Activated CD8-positive, alpha-beta memory T cell treated with anti-CD3 and anti-CD28 coated beads, Interleukin-2, amount 10 ng/mL, durations not matched to agents 7 days and 5 days (primary cell): Measurements from ENCODE around the gene CYP46A1. TPM values are rescaled to one million over a fixed set of nuclear protein-coding genes. Genes with fewer than 3 reads are reported as not detected.

Experiments
- ATAC-seq: fragments of 150-1000 bp; cut with Tn5 transposase; one replicate; pipeline ENCODE4 v1.10.0; 2021; ENCODE audit warnings: moderate library complexity
- CTCF ChIA-PET: fragments of 350-600 bp; sonication (Branson Sonifier 250); formaldehyde crosslinking; loops from one replicate; lab custom pipeline; 2021; ENCODE audit warnings: antibody characterized with exemption; lab: Charles Lee
- DNase-seq: peaks from one replicate; pipeline ENCODE4 v3.0.0-alpha.2; 2020
- H3K27ac Mint-ChIP-seq: one replicate; pipeline ENCODE4 v1.8.0; 2021; ENCODE audit warnings: mild to moderate bottlenecking, mixed read lengths
- H3K27me3 Mint-ChIP-seq: one replicate; pipeline ENCODE4 v1.8.0; 2021; ENCODE audit warnings: mixed read lengths
- H3K36me3 Mint-ChIP-seq: one replicate; pipeline ENCODE4 v1.8.0; 2021; ENCODE audit warnings: mild to moderate bottlenecking, mixed read lengths
- H3K4me1 Mint-ChIP-seq: one replicate; pipeline ENCODE4 v1.8.0; 2021; ENCODE audit warnings: mixed read lengths
- H3K4me3 Mint-ChIP-seq: one replicate; pipeline ENCODE4 v1.8.0; 2021; ENCODE audit warnings: mild to moderate bottlenecking, moderate library complexity, mixed read lengths
- H3K9me3 Mint-ChIP-seq: one replicate; pipeline ENCODE4 v1.8.0; 2022; ENCODE audit warnings: low read depth, mixed read lengths
- total RNA-seq, 2 experiments: library from RNA; stranded (reverse); gene quantifications; one replicate each; pipeline ENCODE4 v1.2.3, GENCODE V29; 2021

Gene CYP46A1
- total RNA-seq, 2 experiments from 2014 or later: 0.15 TPM; not detected in 1

GRCh38 chr14:99729991-99730875 is 46.1 kb downstream of the CYP46A1 start:
- CTCF ChIA-PET: interaction anchor here (0.7 to 4.1 kb wide), 26 partner anchors 9 to 175 kb away, joined by 3 to 39 read pairs (median 4); no protein-coding TSS in a partner anchor
- ATAC-seq (peak; percentile 85), DNase-seq (peak; percentile 74)
- Mint-ChIP-seq H3K4me3 (no peak overlapping the region), H3K27me3 (peaks cover 20% of the 10 kb centered on the region), H3K4me1 (no peaks in the 10 kb centered on the region), H3K36me3 (no peaks in the 10 kb centered on the region), H3K9me3 (no peaks in the 10 kb centered on the region), H3K27ac (no peak overlapping the region)

DNA sequence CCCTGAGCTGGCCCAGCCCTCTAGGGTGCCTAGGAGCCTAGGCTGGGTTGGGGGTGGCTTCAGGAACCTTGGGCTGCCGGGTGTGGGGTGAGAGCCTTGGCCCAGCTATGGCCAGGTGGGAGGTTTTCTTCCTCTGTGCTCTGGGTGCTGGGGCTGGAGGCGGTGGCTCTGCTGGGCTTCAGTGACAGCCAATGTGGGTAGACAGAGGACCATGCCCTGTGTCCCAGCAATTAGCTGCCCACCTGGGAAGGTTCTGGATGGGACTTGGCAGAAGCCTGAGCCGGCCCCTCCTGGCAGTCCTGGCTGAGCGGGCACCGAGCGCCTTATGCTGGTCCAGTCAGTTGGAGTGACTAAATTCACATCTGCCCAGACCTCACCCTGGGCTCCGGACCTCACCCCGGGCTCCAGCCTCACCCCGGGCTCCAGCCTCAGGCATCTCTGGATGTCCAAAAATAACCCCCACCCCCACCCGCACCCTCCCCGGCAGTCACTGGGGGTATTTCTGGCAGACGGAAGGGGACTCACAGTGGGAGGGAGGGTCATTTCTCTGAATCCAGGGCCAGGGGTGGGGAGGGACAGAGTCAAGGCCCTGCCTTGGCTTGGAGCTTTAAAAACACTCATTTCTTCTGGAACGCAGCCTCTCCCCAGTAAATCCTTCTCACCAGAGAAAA is 46.9 kb downstream of the CYP46A1 start:
- Mint-ChIP-seq H3K27ac (no peak overlapping the region), H3K27me3 (peaks cover 20% of the 10 kb centered on the region), H3K4me3 (no peak overlapping the region), H3K9me3 (no peaks in the 10 kb centered on the region), H3K36me3 (no peaks in the 10 kb centered on the region), H3K4me1 (no peaks in the 10 kb centered on the region)
- no peak for ATAC-seq
- CTCF ChIA-PET: interaction anchor here (0.7 to 4.1 kb wide), 16 partner anchors 8 to 169 kb away, joined by 3 to 39 read pairs (median 4); no protein-coding TSS in a partner anchor
- DNase-seq: no peak

- Mint-ChIP-seq H3K9me3 (no peaks in the 10 kb centered on the region), H3K27ac (no peak overlapping the region), H3K4me3 (no peak overlapping the region), H3K27me3 (peaks cover 20% of the 10 kb centered on the region), H3K36me3 (no peaks in the 10 kb centered on the region), H3K4me1 (no peaks in the 10 kb centered on the region)
- DNase-seq (no peak), ATAC-seq (no peak)
- CTCF ChIA-PET: interaction anchor here (1.3 to 4.1 kb wide), 4 partner anchors 58 to 160 kb away, joined by 3 to 39 read pairs (median 4); no protein-coding TSS in a partner anchor
Observed at GRCh38 chr14:99731547-99732435, 47.7 kb downstream of the CYP46A1 start.

DNA sequence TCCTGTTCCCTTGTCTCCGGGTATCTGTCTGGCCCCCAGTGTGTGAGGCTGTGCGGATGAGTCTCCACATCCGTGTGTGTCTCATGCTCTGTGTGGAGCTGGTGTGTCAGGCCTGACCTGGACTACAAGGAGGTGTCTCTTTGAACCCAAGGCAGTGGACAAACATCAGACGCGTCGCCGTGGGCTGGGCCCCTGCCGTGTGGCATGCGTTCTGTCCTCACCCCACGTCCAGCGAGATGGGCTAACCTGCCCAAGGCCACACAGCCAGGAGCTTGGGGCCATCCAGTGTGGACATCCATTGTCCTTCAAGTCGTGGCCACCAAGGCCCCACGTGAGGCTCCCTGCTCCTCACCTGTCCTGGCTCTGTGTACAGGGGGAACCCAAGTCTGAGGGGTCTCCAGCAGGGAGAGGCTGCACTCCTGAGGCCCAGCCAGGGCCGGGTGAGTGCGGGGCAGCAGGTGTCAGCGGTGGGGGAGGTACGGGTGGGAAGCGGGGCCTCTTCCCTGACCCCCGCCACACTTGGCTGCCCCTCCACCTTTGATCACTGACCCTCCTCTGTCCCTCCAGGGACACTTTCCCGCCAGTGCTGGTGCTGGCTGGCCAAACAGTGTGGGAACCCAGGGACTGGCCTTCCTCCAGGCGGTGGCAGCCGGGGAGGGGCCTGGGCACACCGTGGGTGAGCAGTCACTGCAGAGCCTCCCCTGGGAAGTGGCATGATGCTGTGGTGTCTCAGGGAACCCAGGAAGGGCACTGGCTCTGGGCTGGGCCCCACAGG is 48.5 kb downstream of the CYP46A1 start:
- Mint-ChIP-seq H3K27me3 (peaks cover 23% of the 10 kb centered on the region), H3K4me1 (no peaks in the 10 kb centered on the region)

DNA sequence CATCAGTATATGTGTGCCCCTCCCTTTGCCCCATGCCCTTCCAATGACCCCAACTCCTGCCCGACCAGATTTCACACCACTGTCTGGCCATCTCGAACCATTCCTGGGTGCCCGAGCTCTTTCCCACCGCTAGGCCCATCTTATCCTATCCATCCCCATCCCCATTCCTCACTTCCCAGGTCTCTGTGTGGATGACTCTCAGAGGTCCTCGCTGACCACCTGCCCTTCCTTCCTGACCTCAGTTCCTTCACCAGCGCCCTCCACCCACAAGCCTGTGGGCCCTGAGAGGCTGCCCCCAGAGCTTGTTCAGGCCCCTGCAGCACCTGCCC is 49.1 kb downstream of the CYP46A1 start:
- CTCF ChIA-PET: interaction anchor here (4.1 kb wide), 1 partner anchor 153 kb away, joined by 39 read pairs; no protein-coding TSS in a partner anchor
- Mint-ChIP-seq H3K9me3 (no peaks in the 10 kb centered on the region), H3K27me3 (peaks cover 23% of the 10 kb centered on the region), H3K4me3 (no peak overlapping the region), H3K4me1 (no peaks in the 10 kb centered on the region), H3K36me3 (no peaks in the 10 kb centered on the region), H3K27ac (no peak overlapping the region)
- DNase-seq (no peak), ATAC-seq (no peak)

More for the DNA sequence above, 48.5 kb downstream of the CYP46A1 start:
- CTCF ChIA-PET: interaction anchor here (4.1 kb wide), 1 partner anchor 153 kb away, joined by 39 read pairs; no protein-coding TSS in a partner anchor
- H3K27ac Mint-ChIP-seq: no peak overlapping the region
- DNase-seq (no peak), ATAC-seq (no peak)
- H3K36me3 Mint-ChIP-seq: no peaks in the 10 kb centered on the region
- H3K4me3 Mint-ChIP-seq: no peak overlapping the region
- no peaks in the 10 kb centered on the region for H3K9me3 Mint-ChIP-seq

GRCh38 chr14:99733540-99734405 is 49.7 kb downstream of the CYP46A1 start:
- Mint-ChIP-seq H3K27me3 (peaks cover 23% of the 10 kb centered on the region), H3K4me3 (no peak overlapping the region), H3K27ac (no peak overlapping the region), H3K36me3 (no peaks in the 10 kb centered on the region), H3K9me3 (no peaks in the 10 kb centered on the region), H3K4me1 (no peaks in the 10 kb centered on the region)
- CTCF ChIA-PET: no interaction called here
- DNase-seq: no peak
- ATAC-seq: no peak

GRCh38 chr14:99734406-99735051 is 50.4 kb downstream of the CYP46A1 start:
- CTCF ChIA-PET: no interaction called here
- Mint-ChIP-seq H3K9me3 (no peaks in the 10 kb centered on the region), H3K4me3 (no peak overlapping the region), H3K27ac (no peak overlapping the region), H3K27me3 (peaks cover 23% of the 10 kb centered on the region), H3K4me1 (no peaks in the 10 kb centered on the region), H3K36me3 (no peaks in the 10 kb centered on the region)
- no peak for ATAC-seq
- no peak for DNase-seq

- no peak for DNase-seq
- no peaks in the 10 kb centered on the region for H3K4me1 Mint-ChIP-seq
- no peak overlapping the region for H3K27ac Mint-ChIP-seq
- no peak for ATAC-seq
- peaks cover 21% of the 10 kb centered on the region for H3K27me3 Mint-ChIP-seq
- H3K4me3 Mint-ChIP-seq: no peak overlapping the region
- CTCF ChIA-PET: interaction anchor here (0.6 to 0.7 kb wide), 2 partner anchors 21 to 29 kb away, joined by 3 read pairs; no protein-coding TSS in a partner anchor
- no peaks in the 10 kb centered on the region for H3K9me3 Mint-ChIP-seq
- H3K36me3 Mint-ChIP-seq: no peaks in the 10 kb centered on the region
Observed at GRCh38 chr14:99735189-99736135, 51.4 kb downstream of the CYP46A1 start.

GRCh38 chr14:99736603-99737371 is 52.7 kb downstream of the CYP46A1 start:
- Mint-ChIP-seq H3K36me3 (no peaks in the 10 kb centered on the region), H3K27me3 (peaks cover 22% of the 10 kb centered on the region), H3K27ac (no peak overlapping the region), H3K9me3 (no peaks in the 10 kb centered on the region), H3K4me1 (no peaks in the 10 kb centered on the region), H3K4me3 (no peak overlapping the region)
- CTCF ChIA-PET: interaction anchor here (0.7 kb wide), 1 partner anchor 28 kb away, joined by 3 read pairs; no protein-coding TSS in a partner anchor
- no peak for ATAC-seq
- DNase-seq: no peak

- no peaks in the 10 kb centered on the region for H3K36me3 Mint-ChIP-seq
- H3K4me1 Mint-ChIP-seq: no peaks in the 10 kb centered on the region
- H3K4me3 Mint-ChIP-seq: no peak overlapping the region
- CTCF ChIA-PET: no interaction called here
- peaks cover 22% of the 10 kb centered on the region for H3K27me3 Mint-ChIP-seq
- no peaks in the 10 kb centered on the region for H3K9me3 Mint-ChIP-seq
- ATAC-seq (peak; percentile 16), DNase-seq (no peak)
- no peak overlapping the region for H3K27ac Mint-ChIP-seq
Observed at GRCh38 chr14:99737451-99737951, 53.4 kb downstream of the CYP46A1 start.
